ENCODE data around the gene ITGA2. TPM values are rescaled to one million over a fixed set of nuclear protein-coding genes. Genes with fewer than 3 reads are reported as not detected.

The ITGA2 gene
- total RNA-seq, 1 donor from 2014 or later = 5.5 TPM

GRCh38 chr5:53059281-53059680 is 70.1 kb downstream of the ITGA2 start:
- no peak for DNase-seq

- DNase-seq = no peak
These were observed 74.0 kb downstream of the ITGA2 start for GRCh38 chr5:53063176-53063575.

- DNase-seq = no peak
These were observed 74.6 kb downstream of the ITGA2 start for GRCh38 chr5:53063791-53064190.

GRCh38 chr5:53066088-53066487 is 76.9 kb downstream of the ITGA2 start:
- DNase-seq = no peak

GRCh38 chr5:53067641-53068040 is 78.5 kb downstream of the ITGA2 start:
- no peak for DNase-seq

GRCh38 chr5:53068291-53068836 is 79.2 kb downstream of the ITGA2 start:
- no peak for DNase-seq

- no peak for DNase-seq
These were observed 80.5 kb downstream of the ITGA2 start for GRCh38 chr5:53069626-53070025.

- DNase-seq = no peak
These were observed 82.1 kb downstream of the ITGA2 start for GRCh38 chr5:53071298-53071697.

GRCh38 chr5:53071738-53072137 is 82.6 kb downstream of the ITGA2 start:
- no peak for DNase-seq

- DNase-seq = no peak
These were observed 84.2 kb downstream of the ITGA2 start for GRCh38 chr5:53073348-53073747.

GRCh38 chr5:53076014-53076583 is 86.9 kb downstream of the ITGA2 start:
- no peak for DNase-seq

- no peak for DNase-seq
These were observed 91.1 kb downstream of the ITGA2 start for GRCh38 chr5:53080271-53080670.

GRCh38 chr5:53083927-53084326 is 94.8 kb downstream of the ITGA2 start:
- DNase-seq = no peak

GRCh38 chr5:53084546-53085255 is 95.5 kb downstream of the ITGA2 start:
- no peak for DNase-seq

GRCh38 chr5:53087171-53087570 is 98.0 kb downstream of the ITGA2 start:
- DNase-seq = no peak

- DNase-seq = no peak
These were observed 98.5 kb downstream of the ITGA2 start for GRCh38 chr5:53087621-53088121.

GRCh38 chr5:53089481-53089991 is 100.4 kb downstream of the ITGA2 start:
- no peak for DNase-seq

GRCh38 chr5:53090229-53090628 is 101.1 kb downstream of the ITGA2 start:
- DNase-seq = no peak

GRCh38 chr5:53091289-53091688 is 102.1 kb downstream of the ITGA2 start:
- DNase-seq = no peak

- no peak for DNase-seq
These were observed 103.1 kb downstream of the ITGA2 start for GRCh38 chr5:53092242-53092641.

- no peak for DNase-seq
These were observed 106.1 kb downstream of the ITGA2 start for GRCh38 chr5:53095217-53095616.

- peak; percentile 50 for DNase-seq
These were observed 106.9 kb downstream of the ITGA2 start for GRCh38 chr5:53095931-53096525.

- no peak for DNase-seq
These were observed 110.4 kb downstream of the ITGA2 start for GRCh38 chr5:53099546-53099945.
